HCT116 (cell line): Measurements from ENCODE around the gene VIPR2.

ENCODE experiments used
- EZH2 ChIP-seq: fragments of 200-600 bp; sonication (generic); IDR thresholded peaks from 2 replicates; pipeline ENCODE4 v1.6.1; 2017; ENCODE audit warnings: antibody characterized with exemption, mixed run types
- JUND ChIP-seq: IDR thresholded peaks from 2 replicates; pipeline ENCODE4 v1.6.1; 2012
- POLR2A ChIP-seq: IDR thresholded peaks from 2 replicates; pipeline ENCODE4 v1.7.0; 2011; ENCODE audit warnings: borderline replicate concordance; ENCODE audit not compliant: insufficient read depth, insufficient read length; ENCODE audit errors: extremely low read depth
- RAD21 ChIP-seq: IDR thresholded peaks from 2 replicates; pipeline ENCODE4 v1.6.1; 2012; ENCODE audit warnings: low read depth, mild to moderate bottlenecking
- ZNF274 ChIP-seq: fragments of 200-500 bp; sonication (Bioruptor generic); IDR thresholded peaks from 2 replicates; pipeline ENCODE4 v1.6.1; 2014; ENCODE audit warnings: mild to moderate bottlenecking, low read depth, low read length, inconsistent platforms
- TF ChIP-seq, protein P1 (sequence below), 3 experiments: fragments of 200-600 bp in 1 of 3; sonication (generic) in 1 of 3; IDR thresholded peaks in 2 of 3; conservative IDR thresholded peaks in 1 of 3; 2 replicates each; pipeline ENCODE4 v1.5.1; 2012 to 2017; ENCODE audit warnings: low read depth in 2 of 3, low read length in 2 of 3, antibody characterized with exemption in 1 of 3, borderline replicate concordance in 1 of 3, control low read depth in 1 of 3, mild to moderate bottlenecking in 1 of 3, mixed read lengths in 1 of 3, mixed run types in 1 of 3, moderate library complexity in 1 of 3; ENCODE audit not compliant: insufficient read depth in 1 of 3
- TF ChIP-seq, protein P2 (sequence below): IDR thresholded peaks from 2 replicates; pipeline ENCODE4 v1.6.1; 2012

DNA sequence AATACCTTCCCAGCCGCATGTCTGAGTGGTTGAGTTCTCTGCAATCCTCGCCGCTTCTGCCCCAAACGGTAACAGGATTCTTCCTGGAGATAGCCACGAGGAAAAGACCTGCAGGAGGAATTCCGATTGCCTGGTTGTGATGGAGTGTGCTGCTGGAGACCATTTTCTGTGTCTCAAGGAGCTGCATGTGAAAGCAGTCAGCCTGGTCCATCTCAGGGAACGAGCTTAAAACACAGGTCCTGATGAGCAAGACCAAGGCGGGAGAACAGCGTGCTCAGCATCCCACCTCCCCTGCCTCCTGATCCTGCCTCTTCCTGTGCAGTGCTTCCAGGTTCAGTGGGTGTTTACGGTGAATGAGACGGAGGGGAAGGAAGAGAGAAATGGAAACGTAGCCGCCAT lies 26.5 kb downstream of the VIPR2 start:
- TF ChIP-seq, protein P1, sequence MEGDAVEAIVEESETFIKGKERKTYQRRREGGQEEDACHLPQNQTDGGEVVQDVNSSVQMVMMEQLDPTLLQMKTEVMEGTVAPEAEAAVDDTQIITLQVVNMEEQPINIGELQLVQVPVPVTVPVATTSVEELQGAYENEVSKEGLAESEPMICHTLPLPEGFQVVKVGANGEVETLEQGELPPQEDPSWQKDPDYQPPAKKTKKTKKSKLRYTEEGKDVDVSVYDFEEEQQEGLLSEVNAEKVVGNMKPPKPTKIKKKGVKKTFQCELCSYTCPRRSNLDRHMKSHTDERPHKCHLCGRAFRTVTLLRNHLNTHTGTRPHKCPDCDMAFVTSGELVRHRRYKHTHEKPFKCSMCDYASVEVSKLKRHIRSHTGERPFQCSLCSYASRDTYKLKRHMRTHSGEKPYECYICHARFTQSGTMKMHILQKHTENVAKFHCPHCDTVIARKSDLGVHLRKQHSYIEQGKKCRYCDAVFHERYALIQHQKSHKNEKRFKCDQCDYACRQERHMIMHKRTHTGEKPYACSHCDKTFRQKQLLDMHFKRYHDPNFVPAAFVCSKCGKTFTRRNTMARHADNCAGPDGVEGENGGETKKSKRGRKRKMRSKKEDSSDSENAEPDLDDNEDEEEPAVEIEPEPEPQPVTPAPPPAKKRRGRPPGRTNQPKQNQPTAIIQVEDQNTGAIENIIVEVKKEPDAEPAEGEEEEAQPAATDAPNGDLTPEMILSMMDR (IDR thresholded peaks at IDR 0.05 in 2 of 3, conservative IDR thresholded peaks at IDR 0.05 in 1 of 3; ENCODE audit: borderline replicate concordance in 1 of 3, insufficient read depth in 1 of 3, low read depth in 2 of 3, low read length in 2 of 3) = no peak
- TF ChIP-seq EZH2 (no peak), ZNF274 (no peak), POLR2A (no peak), JUND (no peak), RAD21 (no peak)
- TF ChIP-seq, protein P2, sequence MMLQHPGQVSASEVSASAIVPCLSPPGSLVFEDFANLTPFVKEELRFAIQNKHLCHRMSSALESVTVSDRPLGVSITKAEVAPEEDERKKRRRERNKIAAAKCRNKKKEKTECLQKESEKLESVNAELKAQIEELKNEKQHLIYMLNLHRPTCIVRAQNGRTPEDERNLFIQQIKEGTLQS = no peak
